Forelimb muscle (tissue), 1 donor: ENCODE data around the gene GMDS. TPM values are rescaled to one million over a fixed set of nuclear protein-coding genes. Genes with fewer than 3 reads are reported as not detected.

Experiments used
- DNase-seq: peaks from one replicate; pipeline ENCODE4 v3.0.0-alpha.2; 2013; ENCODE audit warnings: low read depth
- polyA plus RNA-seq: library from polyadenylated mRNA; unstranded; fragments of 120-200 nt; gene quantifications from one replicate; pipeline ENCODE4 v1.2.1, GENCODE V29; 2013; ENCODE audit not compliant: insufficient read length

GMDS gene
- polyA plus RNA-seq, 1 donor = 10.4 TPM

GRCh38 chr6:2036710-2037023, 208.7 kb downstream of the GMDS start:
- DNase-seq = no peak

- DNase-seq = no peak
Observed at GRCh38 chr6:2035826-2036709, 209.3 kb downstream of the GMDS start.

GRCh38 chr6:2035046-2035445, 210.4 kb downstream of the GMDS start:
- no peak for DNase-seq

- no peak for DNase-seq
Observed at GRCh38 chr6:2034256-2034655, 211.1 kb downstream of the GMDS start.

GRCh38 chr6:2033544-2033943, 211.9 kb downstream of the GMDS start:
- no peak for DNase-seq

GRCh38 chr6:2030682-2031244, 214.6 kb downstream of the GMDS start:
- no peak for DNase-seq

GRCh38 chr6:2029952-2030351, 215.5 kb downstream of the GMDS start:
- no peak for DNase-seq

- DNase-seq = no peak
Observed at GRCh38 chr6:2029130-2029794, 216.1 kb downstream of the GMDS start.

- no peak for DNase-seq
Observed at GRCh38 chr6:2028457-2029038, 216.9 kb downstream of the GMDS start.

GRCh38 chr6:2026133-2026532, 219.3 kb downstream of the GMDS start:
- DNase-seq = no peak

GRCh38 chr6:2021713-2022125, 223.7 kb downstream of the GMDS start:
- DNase-seq = no peak

GRCh38 chr6:2020909-2021308, 224.5 kb downstream of the GMDS start:
- no peak for DNase-seq

GRCh38 chr6:2019051-2019450, 226.4 kb downstream of the GMDS start:
- no peak for DNase-seq

- DNase-seq = no peak
Observed at GRCh38 chr6:2016040-2016439, 229.4 kb downstream of the GMDS start.

GRCh38 chr6:2008383-2008976, 236.9 kb downstream of the GMDS start:
- no peak for DNase-seq

GRCh38 chr6:2007165-2007564, 238.2 kb downstream of the GMDS start:
- DNase-seq = no peak

GRCh38 chr6:2004888-2005287, 240.5 kb downstream of the GMDS start:
- DNase-seq = no peak

- DNase-seq = no peak
Observed at GRCh38 chr6:2000962-2001361, 244.4 kb downstream of the GMDS start.

- no peak for DNase-seq
Observed at GRCh38 chr6:1997702-1998101, 247.7 kb downstream of the GMDS start.

GRCh38 chr6:1995636-1996035, 249.8 kb downstream of the GMDS start:
- DNase-seq = no peak

- DNase-seq = no peak
Observed at GRCh38 chr6:1993042-1993441, 252.4 kb downstream of the GMDS start.

GRCh38 chr6:1991332-1991878, 254.0 kb downstream of the GMDS start:
- DNase-seq = no peak
